Subcutaneous adipose tissue (tissue), 4 donors: Measurements from ENCODE around the gene PRPF40A. TPM values are rescaled to one million over a fixed set of nuclear protein-coding genes. Genes with fewer than 3 reads are reported as not detected.

Experiments used
- CTCF ChIP-seq: fragments of 450-650 bp; IDR thresholded peaks from one replicate; pipeline ENCODE4 v1.5.1; 2016; ENCODE audit warnings: low read depth, mild to moderate bottlenecking, control low read depth, antibody characterized with exemption, moderate library complexity
- total RNA-seq, 4 donors: library from RNA; depleted of rRNA; stranded (reverse); fragments of >200 nt; gene quantifications; one replicate each; pipeline ENCODE4 v1.1.0, GENCODE V29; 2016

PRPF40A gene
- total RNA-seq, 4 donors from 2014 or later = 66.7 to 84.5 (median 77.5) TPM

- no peak for TF ChIP-seq CTCF
Measured at GRCh38 chr2:152657043-152657442, 60.2 kb downstream of the PRPF40A start.

- TF ChIP-seq CTCF = no peak
Measured at GRCh38 chr2:152655880-152656279, 61.4 kb downstream of the PRPF40A start.

GRCh38 chr2:152651834-152652233, 65.4 kb downstream of the PRPF40A start:
- TF ChIP-seq CTCF = no peak

GRCh38 chr2:152650768-152651371, 66.4 kb downstream of the PRPF40A start:
- TF ChIP-seq CTCF = no peak

GRCh38 chr2:152649997-152650396, 67.3 kb downstream of the PRPF40A start:
- TF ChIP-seq CTCF = no peak

- TF ChIP-seq CTCF = no peak
Measured at GRCh38 chr2:152648336-152648735, 68.9 kb downstream of the PRPF40A start.

GRCh38 chr2:152647552-152647951, 69.7 kb downstream of the PRPF40A start:
- no peak for TF ChIP-seq CTCF
